Kidney (tissue), 14 donors: ENCODE results near the gene TTC1. TPM values are rescaled to one million over a fixed set of nuclear protein-coding genes. Genes with fewer than 3 reads are reported as not detected.

ENCODE experiments used
- DNase-seq, 5 donors: peaks; one replicate each; pipeline ENCODE4 v3.0.0-alpha.2; 2013 to 2020
- FAIRE-seq: peaks from 2 replicates; lab custom pipeline; 2012; peaks lifted over from hg19 to GRCh38; lab: Jason Lieb, UNC
- H3K27ac ChIP-seq, 2 donors: one replicate each; pipeline ENCODE4 v1.7.0; 2013; ENCODE audit warnings: low read depth in 2 of 2, low read length in 2 of 2, inconsistent platforms in 1 of 2
- H3K27me3 ChIP-seq: one replicate; pipeline ENCODE4 v1.7.1; 2013; ENCODE audit warnings: low read length, inconsistent platforms; ENCODE audit not compliant: control insufficient read depth, insufficient read depth
- H3K36me3 ChIP-seq, 3 donors: one replicate each; pipeline versions ENCODE4 v1.7.0 to v1.7.1; 2013; ENCODE audit warnings: low read length in 3 of 3, control low read depth in 1 of 3, inconsistent platforms in 1 of 3; ENCODE audit not compliant: insufficient read depth in 3 of 3, control insufficient read depth in 2 of 3
- H3K4me1 ChIP-seq, 3 donors: one replicate each; pipeline versions ENCODE4 v1.7.0 to v1.7.1; 2013; ENCODE audit warnings: low read length in 3 of 3, inconsistent platforms in 1 of 3, low read depth in 1 of 3; ENCODE audit not compliant: control insufficient read depth in 2 of 3, insufficient read depth in 2 of 3
- H3K4me3 ChIP-seq, 3 donors: one replicate each; pipeline versions ENCODE4 v1.7.0 to v1.8.1; 2013; ENCODE audit warnings: low read length in 3 of 3, control low read depth in 1 of 3, inconsistent platforms in 1 of 3
- H3K9ac ChIP-seq, 3 donors: one replicate each; pipeline versions ENCODE4 v1.7.0 to v1.7.1; 2013; ENCODE audit warnings: low read length in 3 of 3, control low read depth in 1 of 3, inconsistent platforms in 1 of 3
- H3K9me3 ChIP-seq, 3 donors: one replicate each; pipeline versions ENCODE4 v1.7.0 to v1.7.1; 2013; ENCODE audit warnings: low read length in 3 of 3, control low read depth in 1 of 3, inconsistent platforms in 1 of 3; ENCODE audit not compliant: control insufficient read depth in 2 of 3, insufficient read depth in 1 of 3
- intact Hi-C: fragments of 100-400 bp; cut with DNase I; formaldehyde crosslinking; loops from one replicate; pipeline ENCODE4 v1.11.1; 2022
- polyA plus RNA-seq: library from polyadenylated mRNA; stranded (reverse); fragments of 350-450 nt; fragmentation: Illumina TruSeq; extraction: RNeasy Lipid Tissue Mini Kit (QIAGEN cat#74804); gene quantifications from one replicate; pipeline ENCODE4 v1.2.3, GENCODE V29; 2014; ENCODE audit warnings: low read depth, low replicate concordance; ENCODE audit not compliant: insufficient read depth
- total RNA-seq: library from RNA; stranded (reverse); fragmentation: NEBNext Ultra II Directional; extraction: Animal tissue kit (Norgen Biotek cat#: 25700); gene quantifications from one replicate; pipeline ENCODE4 v1.2.1, GENCODE V29; 2021
- TF ChIP-seq, protein P1 (sequence below): IDR thresholded peaks from 3 replicates; pipeline ENCODE4 v1.5.1; 2012; ENCODE audit warnings: mild to moderate bottlenecking, moderate library complexity, borderline replicate concordance; ENCODE audit not compliant: insufficient read depth; ENCODE audit errors: extremely low read depth
- donor health status: control.
- donor health status: control.
- donor health status: control.
- donor health status: control.
- donor health status: control.
- donor health status: DM: yes; HTN: yes; CAD: no.
- donor health status: Normal renal cell carcinoma (clear cell type).

Gene TTC1
- total and polyA plus RNA-seq, 2 donors from 2014 or later: 41.4 to 94.4 TPM

GRCh38 chr5:160020964-160021363 is 12.0 kb downstream of the TTC1 start:
- H3K9me3 ChIP-seq: no peaks in the 10 kb centered on the region
- H3K4me3 ChIP-seq: no peak overlapping the region
- no peak for DNase-seq
- peaks cover 0 to 3% (median 2%) of the 10 kb centered on the region in 3 donors for H3K36me3 ChIP-seq
- intact Hi-C loops: no loop called here
- no peaks in the 10 kb centered on the region for H3K27me3 ChIP-seq
- FAIRE-seq: no peak
- no peak overlapping the region for H3K9ac ChIP-seq
- no peak overlapping the region for H3K27ac ChIP-seq
- TF ChIP-seq, protein P1, sequence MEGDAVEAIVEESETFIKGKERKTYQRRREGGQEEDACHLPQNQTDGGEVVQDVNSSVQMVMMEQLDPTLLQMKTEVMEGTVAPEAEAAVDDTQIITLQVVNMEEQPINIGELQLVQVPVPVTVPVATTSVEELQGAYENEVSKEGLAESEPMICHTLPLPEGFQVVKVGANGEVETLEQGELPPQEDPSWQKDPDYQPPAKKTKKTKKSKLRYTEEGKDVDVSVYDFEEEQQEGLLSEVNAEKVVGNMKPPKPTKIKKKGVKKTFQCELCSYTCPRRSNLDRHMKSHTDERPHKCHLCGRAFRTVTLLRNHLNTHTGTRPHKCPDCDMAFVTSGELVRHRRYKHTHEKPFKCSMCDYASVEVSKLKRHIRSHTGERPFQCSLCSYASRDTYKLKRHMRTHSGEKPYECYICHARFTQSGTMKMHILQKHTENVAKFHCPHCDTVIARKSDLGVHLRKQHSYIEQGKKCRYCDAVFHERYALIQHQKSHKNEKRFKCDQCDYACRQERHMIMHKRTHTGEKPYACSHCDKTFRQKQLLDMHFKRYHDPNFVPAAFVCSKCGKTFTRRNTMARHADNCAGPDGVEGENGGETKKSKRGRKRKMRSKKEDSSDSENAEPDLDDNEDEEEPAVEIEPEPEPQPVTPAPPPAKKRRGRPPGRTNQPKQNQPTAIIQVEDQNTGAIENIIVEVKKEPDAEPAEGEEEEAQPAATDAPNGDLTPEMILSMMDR: no peak
- H3K4me1 ChIP-seq: peaks cover 0 to 4% (median 2%) of the 10 kb centered on the region in 3 donors

GRCh38 chr5:160021831-160022446 is 13.0 kb downstream of the TTC1 start:
- DNase-seq: peak in 4 of 5 donors; percentile 47 to 82 (median 68)
- no peak overlapping the region for H3K9ac ChIP-seq

DNA sequence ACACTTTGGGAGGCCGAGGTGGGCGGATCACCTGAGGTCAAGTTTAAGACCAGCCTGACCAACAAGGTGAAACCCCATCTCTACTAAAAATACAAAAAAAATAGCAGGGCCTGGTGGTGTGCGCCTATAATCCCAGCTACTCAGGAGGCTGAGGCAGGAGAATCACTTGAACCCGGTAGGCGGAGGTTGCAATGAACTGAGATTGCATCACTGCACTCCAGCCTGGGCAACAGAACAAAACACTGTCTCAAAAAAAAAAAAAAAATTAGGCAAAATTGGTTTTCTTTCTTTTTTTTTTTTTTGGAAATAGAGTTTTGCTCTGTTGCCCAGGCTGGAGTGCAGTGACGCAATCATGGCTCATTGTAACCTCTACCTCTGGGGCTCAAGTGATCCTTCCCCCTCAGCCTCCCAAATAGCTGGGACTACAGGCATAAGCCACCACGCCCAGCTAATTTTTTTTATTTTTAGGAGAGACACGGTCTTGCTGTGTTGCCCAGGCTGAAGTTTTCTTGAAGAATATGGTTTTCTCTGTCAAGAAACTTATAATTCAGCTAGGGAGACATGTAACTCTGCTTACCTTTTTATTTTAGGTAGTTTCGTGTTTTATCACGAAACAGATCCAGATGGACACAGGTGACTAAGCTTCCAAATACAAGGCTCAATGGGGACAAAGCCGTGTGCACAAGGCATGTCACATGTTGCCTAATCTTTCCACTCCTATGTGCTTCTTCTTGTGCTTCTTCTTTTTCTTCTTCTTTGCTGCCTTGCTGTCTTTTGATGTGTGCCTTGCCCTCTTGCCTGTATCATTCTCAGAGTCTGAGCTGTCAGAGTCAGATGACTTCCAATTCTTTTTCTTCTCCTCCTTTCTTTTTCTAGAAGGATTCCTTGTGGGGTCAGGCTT is 14.3 kb downstream of the TTC1 start:
- Histone ChIP-seq H3K36me3 (peaks cover 0 to 2% (median 0%) of the 10 kb centered on the region in 3 donors), H3K4me1 (peaks cover 0 to 4% (median 2%) of the 10 kb centered on the region in 3 donors), H3K9ac (no peak overlapping the region), H3K4me3 (no peak overlapping the region), H3K27ac (no peak overlapping the region), H3K9me3 (no peaks in the 10 kb centered on the region), H3K27me3 (no peaks in the 10 kb centered on the region)
- intact Hi-C loops: no loop called here
- no peak for DNase-seq
- FAIRE-seq: no peak
- TF ChIP-seq, protein P1: no peak

More at GRCh38 chr5:160021831-160022446, 13.0 kb downstream of the TTC1 start:
- TF ChIP-seq, protein P1: peak; percentile 87
- no peak overlapping the region for H3K27ac ChIP-seq
- peak; percentile 95 for FAIRE-seq
- no peaks in the 10 kb centered on the region for H3K27me3 ChIP-seq
- intact Hi-C loops: no loop called here
- no peaks in the 10 kb centered on the region for H3K9me3 ChIP-seq
- H3K4me3 ChIP-seq: no peak overlapping the region
- peaks cover 0 to 2% (median 0%) of the 10 kb centered on the region in 3 donors for H3K36me3 ChIP-seq
- peaks cover 0 to 4% (median 2%) of the 10 kb centered on the region in 3 donors for H3K4me1 ChIP-seq
